Measurements from ENCODE around the gene PCNX2. TPM values are rescaled to one million over a fixed set of nuclear protein-coding genes. Genes with fewer than 3 reads are reported as not detected.
A peak's percentile ranks its signal among the peaks of the same experiment; 100 is the strongest.

PCNX2 gene
- total RNA-seq, 2 donors from 2014 or later, result 24.1 to 72.1 TPM

GRCh38 chr1:232984577-232985425 is 310.7 kb downstream of the PCNX2 start:
- H3K36me3 ChIP-seq (replicated peaks in 1 of 2; ENCODE audit: insufficient read depth in 1 of 2, low read depth in 2 of 2), result no peaks in the 10 kb centered on the region
- no peak overlapping the region for H3K27ac ChIP-seq
- ATAC-seq, result no peak

GRCh38 chr1:232983817-232984567 is 311.5 kb downstream of the PCNX2 start:
- no peaks in the 10 kb centered on the region for H3K9me3 ChIP-seq
- intact Hi-C loops (cut with DNase I), result no loop called here
- H3K4me1 ChIP-seq, result no peaks in the 10 kb centered on the region
- H3K27me3 ChIP-seq, result no peaks in the 10 kb centered on the region
- no peak for DNase-seq
- 83 to 92% methylated on average over 9 to 25 of the region's 25 CpGs for WGBS, 2 donors
- H3K36me3 ChIP-seq (replicated peaks in 1 of 2; ENCODE audit: insufficient read depth in 1 of 2, low read depth in 2 of 2), result no peaks in the 10 kb centered on the region
- no peak overlapping the region for H3K27ac ChIP-seq
- no peak for ATAC-seq
- H3K4me3 ChIP-seq, result no peak overlapping the region
- TF ChIP-seq POLR2A (IDR thresholded peaks at IDR 0.05), result no peak
- TF ChIP-seq CTCF (IDR thresholded peaks at IDR 0.05), result no peak

More at GRCh38 chr1:232984577-232985425, 310.7 kb downstream of the PCNX2 start:
- TF ChIP-seq POLR2A (IDR thresholded peaks at IDR 0.05) (no peak), CTCF (IDR thresholded peaks at IDR 0.05) (no peak)
- no peaks in the 10 kb centered on the region for H3K4me1 ChIP-seq
- no peaks in the 10 kb centered on the region for H3K27me3 ChIP-seq
- 91 to 93% methylated on average over 9 to 10 of the region's 10 CpGs for WGBS, 2 donors
- DNase-seq, result no peak
- no peak overlapping the region for H3K4me3 ChIP-seq
- H3K9me3 ChIP-seq, result no peaks in the 10 kb centered on the region
- intact Hi-C loops (cut with DNase I), result no loop called here

- H3K9me3 ChIP-seq, result no peaks in the 10 kb centered on the region
- WGBS, 2 donors, result 92 to 93% methylated on average over 14 of the region's 14 CpGs
- no peak for DNase-seq
- ATAC-seq, result no peak
- no peak for TF ChIP-seq CTCF (IDR thresholded peaks at IDR 0.05)
- TF ChIP-seq POLR2A (IDR thresholded peaks at IDR 0.05), result no peak
- H3K4me1 ChIP-seq, result no peaks in the 10 kb centered on the region
- H3K4me3 ChIP-seq, result no peak overlapping the region
- no peak overlapping the region for H3K27ac ChIP-seq
- no peaks in the 10 kb centered on the region for H3K27me3 ChIP-seq
- intact Hi-C loops (cut with DNase I), result no loop called here
- no peaks in the 10 kb centered on the region for H3K36me3 ChIP-seq (replicated peaks in 1 of 2; ENCODE audit: insufficient read depth in 1 of 2, low read depth in 2 of 2)
Measured at GRCh38 chr1:232983375-232983774, 312.1 kb downstream of the PCNX2 start.

- DNase-seq (peak in 1 of 4 donors; percentile 33), ATAC-seq (no peak)
- no peaks in the 10 kb centered on the region for H3K27me3 ChIP-seq
- H3K9me3 ChIP-seq, result no peaks in the 10 kb centered on the region
- TF ChIP-seq POLR2A (IDR thresholded peaks at IDR 0.05), result no peak
- no peak for TF ChIP-seq CTCF (IDR thresholded peaks at IDR 0.05)
- no peak overlapping the region for H3K4me3 ChIP-seq
- H3K27ac ChIP-seq, result no peak overlapping the region
- H3K36me3 ChIP-seq (replicated peaks in 1 of 2; ENCODE audit: insufficient read depth in 1 of 2, low read depth in 2 of 2), result no peaks in the 10 kb centered on the region
- WGBS, 2 donors, result 74 to 75% methylated on average over 13 of the region's 13 CpGs
- no peaks in the 10 kb centered on the region for H3K4me1 ChIP-seq
- intact Hi-C loops (cut with DNase I), result no loop called here
Measured at GRCh38 chr1:232982238-232982944, 313.1 kb downstream of the PCNX2 start.

Measured in body of pancreas (tissue), 4 donors.